ENCODE data around the gene CEACAM6.
"Not testable (repeated sequence)": the region's sequence is repeated elsewhere in the genome, so short reads cannot be mapped to it uniquely, and the experiment has no call there.

CEACAM6 gene

DNA sequence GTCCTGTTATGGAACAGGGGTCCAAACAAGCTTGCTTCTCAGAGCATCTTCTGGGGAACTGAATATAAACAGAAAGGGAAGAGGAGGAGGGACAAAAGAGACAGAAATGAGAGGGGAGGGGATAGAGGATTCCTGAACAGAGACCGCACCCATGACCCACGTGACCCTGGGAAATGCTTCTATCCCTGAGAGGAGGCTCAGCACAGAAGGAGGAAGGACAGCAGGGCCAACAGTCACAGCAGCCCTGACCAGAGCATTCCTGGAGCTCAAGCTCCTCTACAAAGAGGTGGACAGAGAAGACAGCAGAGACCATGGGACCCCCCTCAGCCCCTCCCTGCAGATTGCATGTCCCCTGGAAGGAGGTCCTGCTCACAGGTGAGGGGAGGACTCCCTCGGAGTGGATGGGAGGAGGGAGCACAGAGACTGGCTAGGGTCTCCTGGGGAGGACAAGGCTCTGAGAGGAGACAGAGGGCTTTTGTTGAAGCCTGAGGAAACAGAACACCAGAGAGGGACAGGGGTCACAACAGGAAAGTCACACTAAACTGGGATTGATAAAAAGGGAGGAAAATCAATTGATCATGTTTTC is at the start of gene CEACAM6:
Gene CEACAM6 (plus strand): TSS at position 203 of the 586 bp plus-strand sequence. CDS start 109 bp downstream, at position 312.
- no peak within 1 kb of the TSS for H3K4me3 ChIP-seq (ENCODE audit: low read length)
- no peak for TF ChIP-seq ZNF274 (IDR thresholded peaks at IDR 0.05; ENCODE audit: low read depth, low read length)

DNA sequence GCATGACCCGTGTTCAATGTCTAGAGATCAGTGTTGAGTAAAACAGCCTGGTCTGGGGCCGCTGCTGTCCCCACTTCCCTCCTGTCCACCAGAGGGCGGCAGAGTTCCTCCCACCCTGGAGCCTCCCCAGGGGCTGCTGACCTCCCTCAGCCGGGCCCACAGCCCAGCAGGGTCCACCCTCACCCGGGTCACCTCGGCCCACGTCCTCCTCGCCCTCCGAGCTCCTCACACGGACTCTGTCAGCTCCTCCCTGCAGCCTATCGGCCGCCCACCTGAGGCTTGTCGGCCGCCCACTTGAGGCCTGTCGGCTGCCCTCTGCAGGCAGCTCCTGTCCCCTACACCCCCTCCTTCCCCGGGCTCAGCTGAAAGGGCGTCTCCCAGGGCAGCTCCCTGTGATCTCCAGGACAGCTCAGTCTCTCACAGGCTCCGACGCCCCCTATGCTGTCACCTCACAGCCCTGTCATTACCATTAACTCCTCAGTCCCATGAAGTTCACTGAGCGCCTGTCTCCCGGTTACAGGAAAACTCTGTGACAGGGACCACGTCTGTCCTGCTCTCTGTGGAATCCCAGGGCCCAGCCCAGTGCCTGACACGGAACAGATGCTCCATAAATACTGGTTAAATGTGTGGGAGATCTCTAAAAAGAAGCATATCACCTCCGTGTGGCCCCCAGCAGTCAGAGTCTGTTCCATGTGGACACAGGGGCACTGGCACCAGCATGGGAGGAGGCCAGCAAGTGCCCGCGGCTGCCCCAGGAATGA is 48.4 kb upstream of the CEACAM6 start:
- TF ChIP-seq ZNF274 (IDR thresholded peaks at IDR 0.05; ENCODE audit: low read depth, low read length), result no peak
- no peak overlapping the region for H3K4me3 ChIP-seq (ENCODE audit: low read length)

DNA sequence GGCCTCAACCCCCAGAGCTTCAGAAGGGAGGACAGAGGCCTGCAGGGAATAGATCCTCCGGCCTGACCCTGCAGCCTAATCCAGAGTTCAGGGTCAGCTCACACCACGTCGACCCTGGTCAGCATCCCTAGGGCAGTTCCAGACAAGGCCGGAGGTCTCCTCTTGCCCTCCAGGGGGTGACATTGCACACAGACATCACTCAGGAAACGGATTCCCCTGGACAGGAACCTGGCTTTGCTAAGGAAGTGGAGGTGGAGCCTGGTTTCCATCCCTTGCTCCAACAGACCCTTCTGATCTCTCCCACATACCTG is 47.9 kb upstream of the CEACAM6 start:
- no peak overlapping the region for H3K4me3 ChIP-seq (ENCODE audit: low read length)
- TF ChIP-seq ZNF274 (IDR thresholded peaks at IDR 0.05; ENCODE audit: low read depth, low read length), result no peak

DNA sequence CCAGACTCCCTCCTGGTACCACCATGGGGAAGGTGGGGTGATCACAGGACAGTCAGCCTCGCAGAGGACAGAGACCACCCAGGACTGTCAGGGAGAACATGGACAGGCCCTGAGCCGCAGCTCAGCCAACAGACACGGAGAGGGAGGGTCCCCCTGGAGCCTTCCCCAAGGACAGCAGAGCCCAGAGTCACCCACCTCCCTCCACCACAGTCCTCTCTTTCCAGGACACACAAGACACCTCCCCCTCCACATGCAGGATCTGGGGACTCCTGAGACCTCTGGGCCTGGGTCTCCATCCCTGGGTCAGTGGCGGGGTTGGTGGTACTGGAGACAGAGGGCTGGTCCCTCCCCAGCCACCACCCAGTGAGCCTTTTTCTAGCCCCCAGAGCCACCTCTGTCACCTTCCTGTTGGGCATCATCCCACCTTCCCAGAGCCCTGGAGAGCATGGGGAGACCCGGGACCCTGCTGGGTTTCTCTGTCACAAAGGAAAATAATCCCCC is 47.4 kb upstream of the CEACAM6 start:
- H3K4me3 ChIP-seq (ENCODE audit: low read length), result no peak overlapping the region
- no peak for TF ChIP-seq ZNF274 (IDR thresholded peaks at IDR 0.05; ENCODE audit: low read depth, low read length)

DNA sequence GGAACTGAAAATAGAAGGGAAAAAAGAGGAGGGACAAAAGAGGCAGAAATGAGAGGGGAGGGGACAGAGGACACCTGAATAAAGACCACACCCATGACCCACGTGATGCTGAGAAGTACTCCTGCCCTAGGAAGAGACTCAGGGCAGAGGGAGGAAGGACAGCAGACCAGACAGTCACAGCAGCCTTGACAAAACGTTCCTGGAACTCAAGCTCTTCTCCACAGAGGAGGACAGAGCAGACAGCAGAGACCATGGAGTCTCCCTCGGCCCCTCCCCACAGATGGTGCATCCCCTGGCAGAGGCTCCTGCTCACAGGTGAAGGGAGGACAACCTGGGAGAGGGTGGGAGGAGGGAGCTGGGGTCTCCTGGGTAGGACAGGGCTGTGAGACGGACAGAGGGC is 46.8 kb upstream of the CEACAM6 start, which contains the start of gene CEACAM5:
Gene CEACAM5 (plus strand): TSS at position 146 of the 400 bp plus-strand sequence. CDS start 106 bp downstream, at position 252.
- no peak within 1 kb of the TSS for H3K4me3 ChIP-seq (ENCODE audit: low read length)
- TF ChIP-seq ZNF274 (IDR thresholded peaks at IDR 0.05; ENCODE audit: low read depth, low read length), result no peak

DNA sequence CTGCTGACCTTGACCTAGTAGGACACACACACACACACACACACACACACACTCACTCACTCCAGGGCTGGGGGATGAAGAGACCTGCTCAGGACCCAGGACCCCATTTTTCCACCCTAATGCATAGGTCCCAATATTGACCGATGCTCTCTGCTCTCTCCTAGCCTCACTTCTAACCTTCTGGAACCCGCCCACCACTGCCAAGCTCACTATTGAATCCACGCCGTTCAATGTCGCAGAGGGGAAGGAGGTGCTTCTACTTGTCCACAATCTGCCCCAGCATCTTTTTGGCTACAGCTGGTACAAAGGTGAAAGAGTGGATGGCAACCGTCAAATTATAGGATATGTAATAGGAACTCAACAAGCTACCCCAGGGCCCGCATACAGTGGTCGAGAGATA is 45.8 kb upstream of the CEACAM6 start:
- H3K4me3 ChIP-seq (ENCODE audit: low read length), result not testable (repeated sequence)

- TF ChIP-seq ZNF274 (IDR thresholded peaks at IDR 0.05; ENCODE audit: low read depth, low read length), result no peak
- no peak overlapping the region for H3K4me3 ChIP-seq (ENCODE audit: low read length)
These were observed 45.2 kb upstream of the CEACAM6 start for GRCh38 chr19:41709951-41710645.

DNA sequence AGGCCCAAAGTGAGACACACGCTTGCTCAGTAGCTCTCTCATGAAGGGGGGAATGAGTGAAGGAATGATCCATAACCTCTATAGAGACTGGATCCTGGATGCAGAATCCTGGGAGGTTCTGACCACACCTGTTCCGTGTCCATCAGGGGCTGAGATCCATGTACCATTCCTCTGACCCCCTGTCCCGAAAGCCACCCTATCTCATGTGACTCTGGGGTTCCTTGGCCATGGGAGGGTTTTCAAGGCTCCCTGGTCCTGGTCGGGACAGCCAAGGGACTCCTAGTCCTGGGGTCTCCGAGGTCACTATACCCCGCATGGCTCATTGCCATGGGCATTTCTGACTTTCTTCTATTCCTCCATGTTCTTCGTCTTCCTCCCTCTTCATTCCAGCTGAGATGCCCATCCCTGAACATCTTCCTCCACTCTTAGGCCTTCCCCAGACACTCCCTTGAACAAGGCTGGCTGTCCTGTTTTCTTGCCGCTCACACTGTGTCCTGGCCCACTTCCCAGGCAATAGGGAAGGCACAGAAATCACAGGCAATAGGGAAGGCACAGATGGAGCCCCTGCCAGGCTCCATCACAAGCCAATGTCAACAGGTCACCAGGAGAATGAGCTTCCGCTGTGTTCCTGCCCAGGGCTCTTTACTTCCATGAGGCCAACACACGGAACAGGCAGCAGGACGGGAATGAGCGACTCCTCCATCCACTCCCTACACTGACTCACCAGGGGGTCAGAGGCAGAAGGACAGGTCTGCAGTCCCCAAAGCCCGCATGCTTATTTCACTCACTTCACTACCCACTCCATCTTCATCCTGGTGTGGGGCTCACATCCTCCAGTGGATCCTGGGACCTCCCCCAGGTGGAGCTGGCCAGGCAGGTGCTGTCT is 43.7 kb upstream of the CEACAM6 start:
- no peak overlapping the region for H3K4me3 ChIP-seq (ENCODE audit: low read length)
- no peak for TF ChIP-seq ZNF274 (IDR thresholded peaks at IDR 0.05; ENCODE audit: low read depth, low read length)

GRCh38 chr19:41714598-41714997 is 40.7 kb upstream of the CEACAM6 start:
- no peak for TF ChIP-seq ZNF274 (IDR thresholded peaks at IDR 0.05; ENCODE audit: low read depth, low read length)

GRCh38 chr19:41718761-41719160 is 36.6 kb upstream of the CEACAM6 start:
- no peak overlapping the region for H3K4me3 ChIP-seq (ENCODE audit: low read length)
- TF ChIP-seq ZNF274 (IDR thresholded peaks at IDR 0.05; ENCODE audit: low read depth, low read length), result no peak

More at GRCh38 chr19:41714598-41714997, 40.7 kb upstream of the CEACAM6 start:
- H3K4me3 ChIP-seq (ENCODE audit: low read length), result no peak overlapping the region

- TF ChIP-seq ZNF274 (IDR thresholded peaks at IDR 0.05; ENCODE audit: low read depth, low read length), result no peak
- H3K4me3 ChIP-seq (ENCODE audit: low read length), result no peak overlapping the region
These were observed 35.2 kb upstream of the CEACAM6 start for GRCh38 chr19:41720103-41720502.

DNA sequence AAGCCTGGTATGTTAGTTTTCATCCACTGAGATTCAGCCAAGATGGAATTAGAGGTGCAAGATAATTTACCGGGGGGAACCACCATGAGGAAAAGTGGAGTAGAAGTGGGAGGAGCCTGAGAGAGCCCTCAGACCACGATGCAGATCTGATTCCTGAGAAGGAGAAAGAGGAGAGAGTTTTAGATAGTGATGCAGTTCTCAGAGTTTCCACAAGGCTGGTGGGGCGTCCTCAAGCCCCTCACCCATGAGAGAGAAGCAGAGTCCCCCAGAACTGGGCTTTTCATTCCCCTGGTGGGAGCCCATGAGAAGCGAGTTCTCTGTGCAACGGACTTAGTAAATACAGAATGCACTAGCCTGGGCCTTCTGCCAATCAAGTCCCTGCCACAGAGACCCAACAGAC is 28.8 kb upstream of the CEACAM6 start:
- TF ChIP-seq ZNF274 (IDR thresholded peaks at IDR 0.05; ENCODE audit: low read depth, low read length), result no peak
- H3K4me3 ChIP-seq (ENCODE audit: low read length), result no peak overlapping the region

DNA sequence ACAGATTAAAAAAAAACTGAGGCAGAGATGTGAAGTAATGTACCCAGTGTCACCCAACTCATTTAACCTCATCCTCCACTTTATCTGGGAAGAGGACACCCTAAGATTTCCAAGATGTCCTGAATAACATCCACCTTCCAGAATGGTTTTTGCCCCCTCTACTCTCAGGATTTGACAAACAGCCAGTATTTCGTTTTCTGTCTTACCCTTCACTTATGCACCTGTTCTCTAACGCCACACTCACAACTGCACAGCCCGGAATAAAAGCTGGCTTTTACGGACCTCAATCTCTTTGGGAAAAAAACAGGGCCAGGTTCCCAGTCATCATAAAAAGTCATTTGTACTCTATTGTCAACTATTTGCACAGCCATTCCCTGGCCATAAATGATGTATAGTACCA is 21.2 kb upstream of the CEACAM6 start:
- no peak for TF ChIP-seq ZNF274 (IDR thresholded peaks at IDR 0.05; ENCODE audit: low read depth, low read length)
- H3K4me3 ChIP-seq (ENCODE audit: low read length), result no peak overlapping the region

- H3K4me3 ChIP-seq (ENCODE audit: low read length), result no peak overlapping the region
- no peak for TF ChIP-seq ZNF274 (IDR thresholded peaks at IDR 0.05; ENCODE audit: low read depth, low read length)
These were observed 20.7 kb upstream of the CEACAM6 start for GRCh38 chr19:41734585-41734984.
